Measurements from ENCODE around the gene ST7. TPM values are rescaled to one million over a fixed set of nuclear protein-coding genes. Genes with fewer than 3 reads are reported as not detected.

ST7 gene
- total RNA-seq, 2 experiments from 2014 or later: 9.6 to 10.7 TPM

- Histone ChIP-seq H3K36me3 (ENCODE audit: insufficient read depth, low read length) (no peaks in the 10 kb centered on the region), H3K4me1 (ENCODE audit: insufficient read depth, low read length, poor library complexity, severe bottlenecking) (no peaks in the 10 kb centered on the region), H3K79me2 (ENCODE audit: insufficient read depth, low read depth, low read length) (no peaks in the 10 kb centered on the region), H3K27ac (ENCODE audit: low read depth, low read length, poor library complexity, severe bottlenecking) (no peak overlapping the region), H2AFZ (ENCODE audit: low read length) (no peak overlapping the region), H3K9me2 (ENCODE audit: insufficient read depth, low read length) (no peaks in the 10 kb centered on the region), H4K20me1 (ENCODE audit: insufficient read depth, low read length) (no peaks in the 10 kb centered on the region), H3K4me2 (ENCODE audit: low read length) (no peak overlapping the region), H3K4me3 (ENCODE audit: low read depth, low read length, poor library complexity, severe bottlenecking) (no peak overlapping the region), H3K9me3 (ENCODE audit: low read length) (no peaks in the 10 kb centered on the region)
- no peak for DNase-seq (ENCODE audit: low spot score)
- intact Hi-C loops (cut with micrococcal nuclease; ENCODE audit: unreplicated experiment): no loop called here
- BruUV-seq (replicated peaks): no TSS peak
- ChIA-PET CTCF (ENCODE audit: unreplicated experiment) (no interaction called here), POLR2A (interaction anchor here (0.6 kb wide), 1 partner anchor 10 kb away, joined by 3 read pairs; no protein-coding TSS in a partner anchor)
- TF ChIP-seq EZH2phosphoT487 (IDR thresholded peaks at IDR 0.05; ENCODE audit: borderline replicate concordance, low read depth, low read length) (no peak), CTCF (conservative IDR thresholded peaks at IDR 0.05; ENCODE audit: low read length) (no peak)
Observed at GRCh38 chr7:117021986-117022385, 68.7 kb downstream of the ST7 start.

- H3K4me1 ChIP-seq (ENCODE audit: insufficient read depth, low read length, poor library complexity, severe bottlenecking): no peaks in the 10 kb centered on the region
- no peak overlapping the region for H3K4me3 ChIP-seq (ENCODE audit: low read depth, low read length, poor library complexity, severe bottlenecking)
- intact Hi-C loops (cut with micrococcal nuclease; ENCODE audit: unreplicated experiment): no loop called here
- H3K9me3 ChIP-seq (ENCODE audit: low read length): no peaks in the 10 kb centered on the region
- no TSS peak for BruUV-seq (replicated peaks)
- H3K27ac ChIP-seq (ENCODE audit: low read depth, low read length, poor library complexity, severe bottlenecking): no peak overlapping the region
- ChIA-PET POLR2A (no interaction called here), CTCF (ENCODE audit: unreplicated experiment) (no interaction called here)
- TF ChIP-seq CTCF (conservative IDR thresholded peaks at IDR 0.05; ENCODE audit: low read length) (no peak), EZH2phosphoT487 (IDR thresholded peaks at IDR 0.05; ENCODE audit: borderline replicate concordance, low read depth, low read length) (no peak)
- H3K79me2 ChIP-seq (ENCODE audit: insufficient read depth, low read depth, low read length): no peaks in the 10 kb centered on the region
- no peaks in the 10 kb centered on the region for H3K36me3 ChIP-seq (ENCODE audit: insufficient read depth, low read length)
- no peak overlapping the region for H3K4me2 ChIP-seq (ENCODE audit: low read length)
- no peak overlapping the region for H2AFZ ChIP-seq (ENCODE audit: low read length)
- H3K9me2 ChIP-seq (ENCODE audit: insufficient read depth, low read length): no peaks in the 10 kb centered on the region
- H4K20me1 ChIP-seq (ENCODE audit: insufficient read depth, low read length): no peaks in the 10 kb centered on the region
- no peak for DNase-seq (ENCODE audit: low spot score)
Observed at GRCh38 chr7:117023325-117023854, 70.1 kb downstream of the ST7 start.

- no peaks in the 10 kb centered on the region for H4K20me1 ChIP-seq (ENCODE audit: insufficient read depth, low read length)
- TF ChIP-seq EZH2phosphoT487 (IDR thresholded peaks at IDR 0.05; ENCODE audit: borderline replicate concordance, low read depth, low read length) (no peak), CTCF (conservative IDR thresholded peaks at IDR 0.05; ENCODE audit: low read length) (no peak)
- no peaks in the 10 kb centered on the region for H3K36me3 ChIP-seq (ENCODE audit: insufficient read depth, low read length)
- DNase-seq (ENCODE audit: low spot score): no peak
- no peak overlapping the region for H3K4me2 ChIP-seq (ENCODE audit: low read length)
- H3K9me3 ChIP-seq (ENCODE audit: low read length): no peaks in the 10 kb centered on the region
- no peak overlapping the region for H2AFZ ChIP-seq (ENCODE audit: low read length)
- no peaks in the 10 kb centered on the region for H3K9me2 ChIP-seq (ENCODE audit: insufficient read depth, low read length)
- ChIA-PET CTCF (ENCODE audit: unreplicated experiment) (no interaction called here), POLR2A (interaction anchor here (0.5 to 1.0 kb wide), 3 partner anchors 96 to 223 kb away, joined by 3 read pairs; no protein-coding TSS in a partner anchor)
- H3K4me3 ChIP-seq (ENCODE audit: low read depth, low read length, poor library complexity, severe bottlenecking): no peak overlapping the region
- intact Hi-C loops (cut with micrococcal nuclease; ENCODE audit: unreplicated experiment): no loop called here
- no peaks in the 10 kb centered on the region for H3K79me2 ChIP-seq (ENCODE audit: insufficient read depth, low read depth, low read length)
- BruUV-seq (replicated peaks): no TSS peak
- no peak overlapping the region for H3K27ac ChIP-seq (ENCODE audit: low read depth, low read length, poor library complexity, severe bottlenecking)
- H3K4me1 ChIP-seq (ENCODE audit: insufficient read depth, low read length, poor library complexity, severe bottlenecking): no peaks in the 10 kb centered on the region
Observed at GRCh38 chr7:117024811-117025210, 71.5 kb downstream of the ST7 start.

All from OCI-LY7 (cell line).